NCI-H2107 treated with DMSO at 0.1 percent for 48 hours (cell line): ENCODE measurements around the gene GRM4.

Experiments used
- DNase-seq: peaks from one replicate; lab custom pipeline; 2025; ENCODE audit not compliant: unreplicated experiment; lab: John Stamatoyannopoulos, UW

Gene GRM4

GRCh38 chr6:34086558-34086957 lies 59.3 kb downstream of the GRM4 start:
- no peak for DNase-seq

- DNase-seq = no peak
These were observed 60.3 kb downstream of the GRM4 start for GRCh38 chr6:34085453-34086170.

DNA sequence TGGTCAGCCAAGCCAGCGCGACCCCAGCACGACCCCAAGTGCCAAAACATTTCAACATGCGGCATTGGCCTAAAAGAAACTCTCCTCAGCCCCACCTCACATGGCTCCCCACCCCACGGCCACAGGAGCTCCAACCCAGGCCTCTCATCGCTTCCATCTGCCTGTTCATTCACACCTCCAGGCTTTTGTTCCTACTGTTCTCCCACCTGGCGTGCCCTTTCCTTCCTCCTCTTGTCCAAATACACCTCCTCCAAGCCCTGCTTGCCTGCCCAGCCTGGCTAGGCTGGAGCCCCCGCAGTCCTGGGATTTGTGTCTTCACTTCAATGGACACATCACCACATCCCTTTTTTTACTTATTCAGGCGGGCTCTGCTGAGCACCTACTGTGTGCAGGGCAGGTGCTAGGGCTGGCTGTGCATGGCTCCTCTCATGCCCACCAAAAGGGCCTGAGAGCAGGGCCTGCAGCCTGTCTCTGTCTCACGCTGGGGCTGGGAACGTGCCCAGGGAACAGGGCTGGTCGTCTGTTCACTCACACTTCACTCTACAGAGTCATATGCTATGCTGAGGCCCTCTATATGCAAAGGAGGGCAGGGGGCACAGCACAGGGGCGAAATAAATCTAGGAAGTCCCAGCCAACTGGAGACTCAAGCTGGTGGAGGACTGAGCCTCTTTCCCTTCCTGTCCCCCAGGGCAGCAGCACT lies 61.1 kb downstream of the GRM4 start:
- peak; percentile 36 for DNase-seq

DNA sequence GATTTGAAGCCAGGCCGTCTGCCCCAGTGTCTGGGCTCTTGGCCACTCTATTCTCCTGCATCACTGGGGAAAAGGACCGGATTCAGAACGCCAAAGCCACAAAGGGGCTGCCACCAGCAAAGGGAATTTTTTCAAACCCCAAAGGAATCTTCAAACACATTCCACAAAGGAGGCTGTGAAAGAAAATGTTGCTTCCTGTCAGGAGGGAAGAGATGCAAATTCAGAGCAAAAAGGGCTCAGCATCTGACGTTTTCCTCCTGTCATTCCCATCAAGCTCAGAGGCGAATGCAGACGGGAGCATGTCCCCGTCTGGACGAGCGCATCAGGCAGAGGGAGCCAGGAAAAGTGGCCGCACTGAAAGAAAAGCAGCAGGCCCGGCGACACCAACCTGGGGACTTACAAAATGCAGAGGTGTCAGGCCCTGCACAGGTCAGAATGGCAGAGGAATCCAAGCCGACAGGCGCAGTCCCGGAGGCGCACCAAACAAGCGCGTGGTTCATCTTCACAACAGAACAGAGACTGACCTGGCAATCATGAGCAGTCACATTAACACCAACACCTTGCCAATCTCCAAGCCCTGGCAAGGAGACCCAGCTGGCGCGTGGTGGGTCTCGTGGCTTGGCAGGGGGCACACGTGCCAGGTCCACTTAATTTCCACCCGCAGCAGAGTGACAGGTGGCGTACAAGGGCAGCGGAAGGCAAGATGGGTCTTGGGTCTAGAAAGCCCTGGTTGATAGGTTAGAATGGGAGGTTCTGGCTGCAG lies 62.8 kb downstream of the GRM4 start:
- DNase-seq = no peak

- no peak for DNase-seq
These were observed 63.5 kb downstream of the GRM4 start for GRCh38 chr6:34082348-34082747.

DNA sequence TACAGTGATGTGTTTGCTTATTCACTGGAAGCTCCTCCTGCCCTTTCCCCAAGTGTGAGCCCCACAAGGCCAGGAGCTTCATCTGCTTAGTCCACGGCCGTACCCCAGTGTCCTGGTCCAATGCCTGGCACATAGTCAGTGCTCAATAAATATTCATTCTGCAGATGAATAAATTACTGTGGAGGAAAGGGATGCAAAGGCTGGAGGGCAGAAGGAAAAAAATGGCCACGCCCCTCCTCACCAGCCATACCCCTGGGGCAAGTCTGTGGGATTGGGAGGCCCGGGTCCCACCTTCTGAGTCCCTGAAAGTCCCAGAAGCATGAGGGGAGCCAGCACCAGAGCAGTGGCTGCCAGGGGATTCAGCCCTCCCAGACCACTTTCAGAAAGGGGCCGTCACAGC lies 65.5 kb downstream of the GRM4 start:
- DNase-seq = no peak

GRCh38 chr6:34079899-34080298 lies 66.0 kb downstream of the GRM4 start:
- DNase-seq = no peak

- DNase-seq = no peak
These were observed 70.0 kb downstream of the GRM4 start for GRCh38 chr6:34075906-34076305.

GRCh38 chr6:34074064-34074742 lies 71.7 kb downstream of the GRM4 start:
- peak; percentile 26 for DNase-seq

DNA sequence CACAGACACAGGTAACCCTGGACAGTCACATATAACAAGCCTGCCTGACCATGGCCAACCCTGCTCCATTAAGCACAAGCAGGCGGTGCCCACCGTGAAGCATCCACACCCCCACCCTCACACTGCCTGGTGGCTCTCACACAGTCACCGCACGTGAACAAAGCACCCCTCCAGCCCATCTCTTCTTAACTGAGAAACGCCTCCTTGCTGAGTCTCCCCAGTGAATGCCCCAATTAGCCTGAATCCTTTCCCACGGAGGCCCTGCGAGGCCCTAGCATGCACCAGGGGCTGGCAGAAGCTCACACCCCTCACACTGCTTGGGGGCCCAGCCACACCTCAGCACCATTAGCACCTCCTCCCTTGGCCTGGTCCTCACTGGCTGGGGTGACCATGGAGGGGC lies 72.3 kb downstream of the GRM4 start:
- no peak for DNase-seq

DNA sequence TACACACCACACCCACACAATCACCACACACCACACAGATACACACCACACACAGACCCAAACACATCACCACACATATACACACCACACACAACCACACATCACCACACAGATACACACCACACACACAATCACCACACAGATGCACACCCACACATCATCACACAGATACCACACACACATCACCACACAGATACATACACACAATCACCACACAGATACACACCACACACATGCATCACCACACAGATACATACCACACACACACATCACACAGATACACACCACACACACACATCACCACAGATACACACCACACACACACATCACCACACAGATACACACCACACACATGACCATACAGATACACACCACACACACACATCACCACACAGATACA lies 73.2 kb downstream of the GRM4 start:
- DNase-seq = no peak

DNA sequence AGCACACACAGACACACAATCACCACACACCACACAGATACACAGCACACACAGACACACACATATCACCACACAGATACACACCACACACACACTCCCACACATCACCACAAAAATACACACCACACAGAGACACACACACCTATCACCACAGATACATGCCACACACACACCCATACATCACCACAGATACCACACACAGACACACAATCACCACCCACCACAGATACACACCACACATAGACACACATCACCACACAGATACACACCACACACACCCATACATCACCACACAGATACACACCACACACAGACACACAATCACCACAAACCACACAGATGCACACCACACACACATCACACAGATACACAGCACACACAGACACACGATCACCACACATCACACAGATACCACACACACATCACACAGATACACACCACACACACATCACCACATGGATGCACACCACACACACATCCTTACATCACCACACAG lies 74.0 kb downstream of the GRM4 start:
- DNase-seq = no peak

DNA sequence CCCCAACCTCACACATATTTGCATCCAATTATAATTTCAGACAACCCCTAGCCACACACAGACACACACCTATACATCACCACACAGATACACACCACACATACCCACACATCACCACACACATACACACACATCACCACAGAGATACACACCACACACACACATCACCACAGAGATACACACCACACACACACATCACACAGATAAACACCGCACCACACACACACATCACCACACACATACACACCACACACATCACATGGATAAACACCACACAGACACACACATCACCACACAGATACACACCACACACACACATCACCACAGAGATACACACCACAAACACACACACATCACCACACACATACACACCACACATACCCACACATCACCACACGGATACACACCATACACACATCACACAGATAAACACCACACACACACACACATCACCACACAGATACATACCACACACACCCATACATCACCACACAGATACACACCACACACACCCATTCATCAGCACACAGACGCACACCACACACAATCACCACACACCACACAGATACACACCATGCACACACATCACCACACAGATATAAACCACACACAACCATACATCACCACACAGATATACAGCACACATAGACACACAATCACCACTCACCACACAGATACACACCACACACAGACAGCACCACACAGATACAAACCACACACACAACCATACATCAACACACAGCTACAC lies 74.6 kb downstream of the GRM4 start:
- DNase-seq = no peak

GRCh38 chr6:34070315-34071135 lies 75.4 kb downstream of the GRM4 start:
- DNase-seq = no peak

GRCh38 chr6:34068462-34069044 lies 77.3 kb downstream of the GRM4 start:
- no peak for DNase-seq

GRCh38 chr6:34067814-34068213 lies 78.1 kb downstream of the GRM4 start:
- no peak for DNase-seq

GRCh38 chr6:34066772-34067770 lies 78.8 kb downstream of the GRM4 start:
- DNase-seq = no peak

GRCh38 chr6:34066218-34066571 lies 79.7 kb downstream of the GRM4 start:
- no peak for DNase-seq
